OCI-LY1 (cell line): ENCODE data around the gene RANBP17.

ENCODE experiments used
- CTCF ChIP-seq: fragments of 200-600 bp; sonication (generic), shearing (Covaris generic); IDR thresholded peaks from 2 replicates; pipeline ENCODE4 v1.5.1; 2017; ENCODE audit warnings: mild to moderate bottlenecking, antibody characterized with exemption, low read length, moderate library complexity, mixed read lengths
- EZH2 ChIP-seq: fragments of 200-600 bp; sonication (generic), shearing (Covaris generic); IDR thresholded peaks from 2 replicates; pipeline ENCODE4 v1.8.0; 2017; ENCODE audit warnings: borderline replicate concordance, mixed run types, mild to moderate bottlenecking, antibody characterized with exemption, low read length, moderate library complexity, mixed read lengths

GRCh38 chr5:171322527-171322926 is 460.7 kb downstream of the RANBP17 start:
- TF ChIP-seq CTCF (no peak), EZH2 (no peak)
